Esophagus squamous epithelium (tissue), 5 donors: Measurements from ENCODE around the gene GPR142. TPM values are rescaled to one million over a fixed set of nuclear protein-coding genes. Genes with fewer than 3 reads are reported as not detected.

Experiments used
- DNase-seq: peaks from one replicate; lab custom pipeline; 2025; lab: John Stamatoyannopoulos, UW
- H3K27ac ChIP-seq, 4 donors: fragments of 200-600 bp; sonication (generic); one replicate each; pipeline ENCODE4 v1.5.1; 2016 to 2019; ENCODE audit warnings: mild to moderate bottlenecking in 1 of 4
- H3K27me3 ChIP-seq, 4 donors: fragments of 200-600 bp; sonication (generic); 1 replicate in 3 of 4; 2 replicates in 1 of 4; pipeline versions ENCODE4 v1.5.1 to v1.6.0; 2017 to 2021; ENCODE audit warnings: antibody characterized with exemption in 1 of 4
- H3K36me3 ChIP-seq, 3 donors: fragments of 200-600 bp; sonication (generic); one replicate each; pipeline ENCODE4 v1.5.1; 2016 to 2019
- H3K4me1 ChIP-seq, 3 donors: fragments of 200-600 bp; sonication (generic); one replicate each; pipeline ENCODE4 v1.5.1; 2017 to 2019
- H3K4me3 ChIP-seq, 4 donors: fragments of 200-600 bp; sonication (generic); 1 replicate in 3 of 4; 2 replicates in 1 of 4; pipeline ENCODE4 v1.5.1; 2016 to 2019; ENCODE audit warnings: mild to moderate bottlenecking in 2 of 4, moderate library complexity in 1 of 4
- H3K9me3 ChIP-seq, 3 donors: fragments of 200-600 bp; sonication (generic); one replicate each; pipeline ENCODE4 v1.5.1; 2016 to 2019
- CTCF ChIP-seq, 6 experiments: fragments of 450-650 bp in 4 of 6; fragments of 200-600 bp in 2 of 6; sonication (generic) in 2 of 6; IDR thresholded peaks; one replicate each; pipeline ENCODE4 v1.5.1; 2016 to 2019; ENCODE audit warnings: antibody characterized with exemption in 6 of 6, mild to moderate bottlenecking in 4 of 6, moderate library complexity in 4 of 6
- POLR2A ChIP-seq, 4 donors: fragments of 450-650 bp; IDR thresholded peaks; one replicate each; pipeline ENCODE4 v1.6.1; 2017; ENCODE audit warnings: antibody characterized with exemption in 4 of 4, mild to moderate bottlenecking in 4 of 4, moderate library complexity in 3 of 4
- WGBS, 2 donors: methylation state at CpG; one replicate each; pipeline ENCODE4 v1.1.5; 2018; 5-methylcytosine and 5-hydroxymethylcytosine counted together
- intact Hi-C: fragments of 100-400 bp; cut with DNase I; formaldehyde crosslinking; loops from one replicate; pipeline ENCODE4 v1.15.0; 2022
- total RNA-seq, 4 donors: library from RNA; depleted of rRNA; stranded (reverse); fragments of >200 nt; gene quantifications; one replicate each; pipeline ENCODE4 v1.1.0, GENCODE V29; 2016
- donor health status: DM: yes; HTN: yes; CAD: no.

Gene GPR142
- total RNA-seq, 4 donors from 2014 or later, result 0.38 TPM; not detected in 3

DNA sequence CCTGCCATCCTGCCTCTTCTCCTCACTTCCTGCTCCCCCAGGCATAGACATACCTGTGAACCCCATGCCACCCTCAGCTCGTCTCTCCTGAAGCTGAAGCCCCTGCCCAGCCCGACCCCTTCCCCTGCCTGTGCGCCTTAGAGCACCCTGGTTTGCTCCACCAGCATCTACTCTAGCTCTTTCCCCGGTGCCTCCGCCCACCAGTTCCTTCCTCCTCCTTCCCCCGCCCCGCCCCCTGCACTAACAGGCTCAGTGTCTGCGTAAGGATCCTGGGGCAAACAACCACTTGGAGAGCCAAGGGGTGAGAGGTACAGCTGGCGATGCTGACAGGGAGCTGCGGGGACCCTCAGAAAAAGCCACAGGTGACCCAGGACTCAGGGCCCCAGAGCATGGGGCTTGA, 1.9 kb downstream of the GPR142 start:
- TF ChIP-seq CTCF (IDR thresholded peaks at IDR 0.05), result no peak
- no peak for TF ChIP-seq POLR2A (IDR thresholded peaks at IDR 0.05)
- H3K27me3 ChIP-seq, result peaks cover 0 to 61% (median 0%) of the 10 kb centered on the region in 4 donors
- DNase-seq, result no peak
- H3K9me3 ChIP-seq, result no peaks in the 10 kb centered on the region
- no peak overlapping the region for H3K27ac ChIP-seq
- 20% methylated on average over 5 to 6 of the region's 10 CpGs for WGBS, 2 donors
- H3K36me3 ChIP-seq, result no peaks in the 10 kb centered on the region
- H3K4me1 ChIP-seq, result peaks cover 0 to 14% (median 6%) of the 10 kb centered on the region in 3 donors
- H3K4me3 ChIP-seq, result no peak overlapping the region
- intact Hi-C loops, result no loop called here

- H3K4me3 ChIP-seq, result no peak overlapping the region
- no peak for DNase-seq
- intact Hi-C loops, result loop anchor here (10.0 kb wide), 1 partner anchor 125 kb away; no protein-coding TSS in a partner anchor
- peaks cover 0 to 68% (median 0%) of the 10 kb centered on the region in 4 donors for H3K27me3 ChIP-seq
- no peak overlapping the region for H3K27ac ChIP-seq
- peaks cover 0 to 14% (median 6%) of the 10 kb centered on the region in 3 donors for H3K4me1 ChIP-seq
- H3K36me3 ChIP-seq, result no peaks in the 10 kb centered on the region
- TF ChIP-seq POLR2A (IDR thresholded peaks at IDR 0.05), result no peak
- no peak for TF ChIP-seq CTCF (IDR thresholded peaks at IDR 0.05)
- H3K9me3 ChIP-seq, result no peaks in the 10 kb centered on the region
- 90 to 95% methylated on average over 5 to 8 of the region's 17 CpGs for WGBS, 2 donors
These were observed 2.6 kb downstream of the GPR142 start for GRCh38 chr17:74369665-74370490.

- Histone ChIP-seq H3K4me3 (no peak overlapping the region), H3K36me3 (no peaks in the 10 kb centered on the region), H3K9me3 (no peaks in the 10 kb centered on the region), H3K27ac (no peak overlapping the region), H3K27me3 (peaks cover 0 to 81% (median 0%) of the 10 kb centered on the region in 4 donors), H3K4me1 (peaks cover 0 to 14% (median 6%) of the 10 kb centered on the region in 3 donors)
- DNase-seq, result no peak
- intact Hi-C loops, result loop anchor here (10.0 kb wide), 1 partner anchor 123 kb away; no protein-coding TSS in a partner anchor
- TF ChIP-seq POLR2A (IDR thresholded peaks at IDR 0.05) (no peak), CTCF (IDR thresholded peaks at IDR 0.05) (no peak)
- WGBS, 2 donors, result 85 to 92% methylated on average over 2 to 8 of the region's 26 CpGs
These were observed 4.4 kb downstream of the GPR142 start for GRCh38 chr17:74371653-74372147.

DNA sequence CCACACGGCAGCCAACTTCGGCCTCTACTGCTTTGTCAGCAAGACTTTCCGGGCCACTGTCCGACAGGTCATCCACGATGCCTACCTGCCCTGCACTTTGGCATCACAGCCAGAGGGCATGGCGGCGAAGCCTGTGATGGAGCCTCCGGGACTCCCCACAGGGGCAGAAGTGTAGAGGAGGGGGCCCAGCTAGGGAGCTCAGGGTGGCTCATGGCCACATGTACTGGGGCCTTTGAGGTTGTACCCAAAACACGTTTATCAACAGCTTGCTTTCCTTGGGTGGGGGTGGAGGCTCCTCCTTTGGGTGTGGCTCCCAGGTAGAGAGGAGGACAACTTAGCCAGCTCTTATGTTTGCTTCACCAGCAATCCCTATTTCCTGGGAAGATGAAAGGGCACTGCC, 5.1 kb downstream of the GPR142 start:
- H3K27me3 ChIP-seq, result peaks cover 0 to 84% (median 0%) of the 10 kb centered on the region in 4 donors
- H3K27ac ChIP-seq, result no peak overlapping the region
- no peaks in the 10 kb centered on the region for H3K36me3 ChIP-seq
- no peak for TF ChIP-seq POLR2A (IDR thresholded peaks at IDR 0.05)
- no peak for TF ChIP-seq CTCF (IDR thresholded peaks at IDR 0.05)
- H3K4me1 ChIP-seq, result peaks cover 0 to 14% (median 6%) of the 10 kb centered on the region in 3 donors
- intact Hi-C loops, result loop anchor here (10.0 kb wide), 1 partner anchor 122 kb away; no protein-coding TSS in a partner anchor
- DNase-seq, result no peak
- no peaks in the 10 kb centered on the region for H3K9me3 ChIP-seq
- 63 to 100% methylated on average over 2 of the region's 9 CpGs for WGBS, 2 donors
- no peak overlapping the region for H3K4me3 ChIP-seq
